Measurements from ENCODE around the gene RIC3. TPM values are rescaled to one million over a fixed set of nuclear protein-coding genes. Genes with fewer than 3 reads are reported as not detected.
A peak's percentile ranks its signal among the peaks of the same experiment; 100 is the strongest.

Gene RIC3
- total RNA-seq, 1 experiment from 2014 or later, result not detected

- TF ChIP-seq, protein P1, sequence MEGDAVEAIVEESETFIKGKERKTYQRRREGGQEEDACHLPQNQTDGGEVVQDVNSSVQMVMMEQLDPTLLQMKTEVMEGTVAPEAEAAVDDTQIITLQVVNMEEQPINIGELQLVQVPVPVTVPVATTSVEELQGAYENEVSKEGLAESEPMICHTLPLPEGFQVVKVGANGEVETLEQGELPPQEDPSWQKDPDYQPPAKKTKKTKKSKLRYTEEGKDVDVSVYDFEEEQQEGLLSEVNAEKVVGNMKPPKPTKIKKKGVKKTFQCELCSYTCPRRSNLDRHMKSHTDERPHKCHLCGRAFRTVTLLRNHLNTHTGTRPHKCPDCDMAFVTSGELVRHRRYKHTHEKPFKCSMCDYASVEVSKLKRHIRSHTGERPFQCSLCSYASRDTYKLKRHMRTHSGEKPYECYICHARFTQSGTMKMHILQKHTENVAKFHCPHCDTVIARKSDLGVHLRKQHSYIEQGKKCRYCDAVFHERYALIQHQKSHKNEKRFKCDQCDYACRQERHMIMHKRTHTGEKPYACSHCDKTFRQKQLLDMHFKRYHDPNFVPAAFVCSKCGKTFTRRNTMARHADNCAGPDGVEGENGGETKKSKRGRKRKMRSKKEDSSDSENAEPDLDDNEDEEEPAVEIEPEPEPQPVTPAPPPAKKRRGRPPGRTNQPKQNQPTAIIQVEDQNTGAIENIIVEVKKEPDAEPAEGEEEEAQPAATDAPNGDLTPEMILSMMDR (conservative IDR thresholded peaks at IDR 0.05; ENCODE audit: low read depth, low read length), result no peak
- TF ChIP-seq EZH2 (IDR thresholded peaks at IDR 0.05; ENCODE audit: borderline replicate concordance, low read depth, low read length, poor library complexity, severe bottlenecking), result no peak
- Histone ChIP-seq H3K27ac (ENCODE audit: low read depth, low read length, poor library complexity, severe bottlenecking) (no peak overlapping the region), H3K9me3 (ENCODE audit: low read depth, low read length, poor library complexity, severe bottlenecking) (no peaks in the 10 kb centered on the region), H3K4me3 (ENCODE audit: low read depth, low read length, poor library complexity, severe bottlenecking) (no peak overlapping the region), H3K4me1 (ENCODE audit: insufficient read depth, low read length, poor library complexity, severe bottlenecking) (peaks cover 6% of the 10 kb centered on the region), H3K27me3 (replicated peaks; ENCODE audit: insufficient read depth, low read depth, low read length, poor library complexity) (peaks cover 3% of the 10 kb centered on the region), H3K36me3 (ENCODE audit: insufficient read depth, low read length, poor library complexity, severe bottlenecking) (no peaks in the 10 kb centered on the region)
- ChIA-PET POLR2A (ENCODE audit: low non-redundant PET) (no interaction called here), CTCF (interaction anchor here (0.6 to 2.2 kb wide), 2 partner anchors 65 to 377 kb away, joined by 6 to 7 read pairs; no protein-coding TSS in a partner anchor)
- intact Hi-C loops (cut with micrococcal nuclease; ENCODE audit: unreplicated experiment), result loop anchor here (5.0 kb wide), 1 partner anchor 40 kb away; no protein-coding TSS in a partner anchor
- DNase-seq (ENCODE audit: low spot score), result peak; percentile 60
- BruUV-seq (replicated peaks), result no TSS peak
Measured at GRCh38 chr11:8071616-8072581, 96.9 kb downstream of the RIC3 start.

GRCh38 chr11:8070417-8071115, 98.3 kb downstream of the RIC3 start:
- peak; percentile 46 for DNase-seq (ENCODE audit: low spot score)
- intact Hi-C loops (cut with micrococcal nuclease; ENCODE audit: unreplicated experiment), result loop anchor here (5.0 kb wide), 1 partner anchor 38 kb away; no protein-coding TSS in a partner anchor
- Histone ChIP-seq H3K9me3 (ENCODE audit: low read depth, low read length, poor library complexity, severe bottlenecking) (no peaks in the 10 kb centered on the region), H3K27ac (ENCODE audit: low read depth, low read length, poor library complexity, severe bottlenecking) (no peak overlapping the region), H3K36me3 (ENCODE audit: insufficient read depth, low read length, poor library complexity, severe bottlenecking) (no peaks in the 10 kb centered on the region), H3K4me1 (ENCODE audit: insufficient read depth, low read length, poor library complexity, severe bottlenecking) (peaks cover 6% of the 10 kb centered on the region), H3K27me3 (replicated peaks; ENCODE audit: insufficient read depth, low read depth, low read length, poor library complexity) (peaks cover 3% of the 10 kb centered on the region), H3K4me3 (ENCODE audit: low read depth, low read length, poor library complexity, severe bottlenecking) (no peak overlapping the region)
- no TSS peak for BruUV-seq (replicated peaks)
- POLR2A ChIA-PET (ENCODE audit: low non-redundant PET), result no interaction called here
- no peak for TF ChIP-seq EZH2 (IDR thresholded peaks at IDR 0.05; ENCODE audit: borderline replicate concordance, low read depth, low read length, poor library complexity, severe bottlenecking)
- TF ChIP-seq, protein P1 (conservative IDR thresholded peaks at IDR 0.05; ENCODE audit: low read depth, low read length), result peak; percentile 51
- CTCF ChIA-PET, result interaction anchor here (2.2 kb wide), 1 partner anchor 64 kb away, joined by 7 read pairs; no protein-coding TSS in a partner anchor

DNA sequence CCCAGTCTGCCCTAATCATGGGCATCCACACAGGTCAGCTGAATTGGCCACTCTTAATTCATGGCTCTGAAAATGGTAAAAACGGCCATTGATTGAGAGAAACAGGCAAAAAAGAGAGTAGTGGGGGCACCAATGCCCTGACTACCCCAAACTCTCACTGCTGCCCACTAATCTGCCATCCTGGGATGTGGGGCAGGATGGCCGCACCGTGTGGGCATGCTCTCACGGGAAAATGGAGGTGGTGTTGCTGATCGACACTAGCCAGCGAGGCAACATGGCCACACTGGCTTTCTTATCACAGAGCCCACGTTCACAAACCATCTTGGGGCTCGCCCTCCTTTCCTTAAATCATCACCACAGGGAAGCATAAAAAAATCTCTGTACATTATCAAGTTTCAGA, 99.1 kb downstream of the RIC3 start:
- intact Hi-C loops (cut with micrococcal nuclease; ENCODE audit: unreplicated experiment), result loop anchor here (5.0 kb wide), 1 partner anchor 37 kb away; no protein-coding TSS in a partner anchor
- Histone ChIP-seq H3K4me3 (ENCODE audit: low read depth, low read length, poor library complexity, severe bottlenecking) (no peak overlapping the region), H3K27me3 (replicated peaks; ENCODE audit: insufficient read depth, low read depth, low read length, poor library complexity) (peaks cover 3% of the 10 kb centered on the region), H3K27ac (ENCODE audit: low read depth, low read length, poor library complexity, severe bottlenecking) (no peak overlapping the region), H3K9me3 (ENCODE audit: low read depth, low read length, poor library complexity, severe bottlenecking) (no peaks in the 10 kb centered on the region), H3K4me1 (ENCODE audit: insufficient read depth, low read length, poor library complexity, severe bottlenecking) (peaks cover 6% of the 10 kb centered on the region), H3K36me3 (ENCODE audit: insufficient read depth, low read length, poor library complexity, severe bottlenecking) (no peaks in the 10 kb centered on the region)
- CTCF ChIA-PET, result no interaction called here
- no TSS peak for BruUV-seq (replicated peaks)
- no peak for DNase-seq (ENCODE audit: low spot score)
- POLR2A ChIA-PET (ENCODE audit: low non-redundant PET), result no interaction called here
- TF ChIP-seq, protein P1 (conservative IDR thresholded peaks at IDR 0.05; ENCODE audit: low read depth, low read length), result no peak
- TF ChIP-seq EZH2 (IDR thresholded peaks at IDR 0.05; ENCODE audit: borderline replicate concordance, low read depth, low read length, poor library complexity, severe bottlenecking), result no peak
